PC-3 (cell line): Measurements from ENCODE around the gene PSORS1C1.

Source experiments
- CTCF ChIP-seq: fragments of 300-600 bp; sonication (generic); conservative IDR thresholded peaks from 2 replicates; pipeline ENCODE4 v1.5.1; 2017; ENCODE audit warnings: antibody characterized with exemption, low read depth, mild to moderate bottlenecking, low read length
- EZH2 ChIP-seq: fragments of 300-600 bp; sonication (generic); IDR thresholded peaks from one replicate; pipeline ENCODE4 v1.6.1; 2017; ENCODE audit warnings: antibody characterized with exemption, mild to moderate bottlenecking, low read length; ENCODE audit not compliant: unreplicated experiment

- TF ChIP-seq CTCF (no peak), EZH2 (no peak)
Measured at GRCh38 chr6:31107052-31107451, 7.5 kb upstream of the PSORS1C1 start.
